H1 (cell line): Measurements from ENCODE around the gene THAP2. TPM values are rescaled to one million over a fixed set of nuclear protein-coding genes. Genes with fewer than 3 reads are reported as not detected.

Source experiments
- CTCF ChIA-PET: fragments of 300-600 bp; sonication (Branson Sonifier 250); formaldehyde crosslinking; loops from one replicate; lab custom pipeline; 2021; ENCODE audit not compliant: partially characterized antibody; lab: Charles Lee
- POLR2A ChIA-PET: fragments of 300-600 bp; sonication (Branson Sonifier 250); formaldehyde crosslinking; loops from one replicate; lab custom pipeline; 2021; ENCODE audit warnings: inconsistent platforms; ENCODE audit not compliant: partially characterized antibody; lab: Charles Lee
- DNase-seq, 2 experiments: peaks; one replicate each; pipeline versions ENCODE4 v3.0.0 to v3.0.0-alpha.2; 2010 to 2022; ENCODE audit warnings: low spot score in 2 of 2, low read depth in 1 of 2, mixed read lengths in 1 of 2
- FAIRE-seq: peaks from 2 replicates; lab custom pipeline; 2011; peaks lifted over from hg19 to GRCh38; lab: Jason Lieb, UNC
- H2AFZ ChIP-seq: 2 replicates; pipeline ENCODE4 v1.8.1; 2012; ENCODE audit warnings: low read length, inconsistent platforms
- H2AK5ac ChIP-seq: 2 replicates; pipeline ENCODE4 v1.6.1; 2013; ENCODE audit warnings: low read depth, low read length
- H2BK120ac ChIP-seq: replicated peaks from 2 replicates; pipeline ENCODE3; 2013; ENCODE audit warnings: low read depth, low read length, inconsistent platforms
- H2BK12ac ChIP-seq: 2 replicates; pipeline ENCODE4 v1.6.1; 2013; ENCODE audit warnings: low read depth, low read length
- H2BK15ac ChIP-seq: 2 replicates; pipeline ENCODE4 v1.6.1; 2013; ENCODE audit warnings: low read length
- H2BK20ac ChIP-seq: 2 replicates; pipeline ENCODE4 v1.6.1; 2013; ENCODE audit warnings: low read length
- H2BK5ac ChIP-seq: 2 replicates; pipeline ENCODE4 v1.6.1; 2013; ENCODE audit warnings: low read depth, low read length
- H3K14ac ChIP-seq: 2 replicates; pipeline ENCODE4 v1.6.1; 2013; ENCODE audit warnings: inconsistent platforms; ENCODE audit not compliant: insufficient read length
- H3K18ac ChIP-seq: 2 replicates; pipeline ENCODE4 v1.6.1; 2013; ENCODE audit warnings: low read length; ENCODE audit errors: extremely low read depth
- H3K23ac ChIP-seq: 2 replicates; pipeline ENCODE4 v1.6.1; 2013; ENCODE audit warnings: inconsistent platforms; ENCODE audit not compliant: insufficient read length
- H3K23me2 ChIP-seq: 2 replicates; pipeline ENCODE4 v1.6.1; 2013; ENCODE audit warnings: low read depth, low read length
- H3K27ac ChIP-seq: 2 replicates; pipeline ENCODE4 v1.6.1; 2011; ENCODE audit warnings: low read depth, low read length, inconsistent platforms
- H3K27me3 ChIP-seq, 4 experiments: replicated peaks in 1 of 4; 1 replicate in 1 of 4; 2 replicates in 3 of 4; pipeline versions ENCODE4 v1.6.1 to v1.8.1; 2011 to 2013; ENCODE audit warnings: low read length in 3 of 4, mild to moderate bottlenecking in 3 of 4, inconsistent platforms in 2 of 4, mixed read lengths in 2 of 4, moderate library complexity in 1 of 4; ENCODE audit not compliant: control insufficient read depth in 3 of 4, insufficient read depth in 3 of 4; ENCODE audit errors: extremely low read depth in 1 of 4
- H3K36me3 ChIP-seq, 4 experiments: 2 replicates each; pipeline versions ENCODE4 v1.6.1 to v1.8.1; 2011 to 2013; ENCODE audit warnings: mild to moderate bottlenecking in 4 of 4, low read length in 3 of 4, moderate library complexity in 2 of 4, control low read depth in 1 of 4, inconsistent platforms in 1 of 4; ENCODE audit not compliant: insufficient read depth in 4 of 4, control insufficient read depth in 2 of 4
- H3K4ac ChIP-seq: replicated peaks from 2 replicates; pipeline ENCODE3; 2013; ENCODE audit warnings: low read length, low read depth, mixed read lengths, inconsistent platforms; ENCODE audit not compliant: insufficient read length
- H3K4me1 ChIP-seq, 4 experiments: replicated peaks in 1 of 4; 1 replicate in 1 of 4; 2 replicates in 3 of 4; pipeline versions ENCODE4 v1.6.1 to v1.8.1; 2011 to 2013; ENCODE audit warnings: low read length in 3 of 4, inconsistent platforms in 2 of 4, mixed read lengths in 1 of 4; ENCODE audit not compliant: insufficient read depth in 4 of 4, control insufficient read depth in 3 of 4
- H3K4me2 ChIP-seq, 2 experiments: 2 replicates each; pipeline versions ENCODE4 v1.6.1 to v1.8.1; 2011 to 2013; ENCODE audit warnings: low read depth in 2 of 2, low read length in 2 of 2, control low read depth in 1 of 2, inconsistent platforms in 1 of 2, mild to moderate bottlenecking in 1 of 2; ENCODE audit not compliant: insufficient read depth in 1 of 2
- H3K4me3 ChIP-seq, 4 experiments: fragments of 200-600, 300-600 bp in 1 of 4; sonication (generic), shearing (Covaris generic), sonication (Bioruptor Twin) in 1 of 4; 2 replicates each; pipeline versions ENCODE4 v1.5.1 to v1.8.1; 2011 to 2016; ENCODE audit warnings: low read length in 4 of 4, low read depth in 3 of 4, control low read depth in 2 of 4, inconsistent platforms in 2 of 4, mild to moderate bottlenecking in 2 of 4, mixed read lengths in 1 of 4, moderate library complexity in 1 of 4; ENCODE audit not compliant: insufficient read depth in 2 of 4; ENCODE audit errors: extremely low read depth in 1 of 4
- H3K56ac ChIP-seq: replicated peaks from 2 replicates; pipeline ENCODE3; 2013; ENCODE audit warnings: low read depth, mild to moderate bottlenecking, mixed read lengths, low read length, inconsistent platforms; ENCODE audit not compliant: insufficient read length
- H3K79me1 ChIP-seq: 2 replicates; pipeline ENCODE4 v1.6.1; 2013; ENCODE audit warnings: low read depth, low read length, control low read depth
- H3K79me2 ChIP-seq, 2 experiments: 2 replicates each; pipeline versions ENCODE4 v1.6.1 to v1.8.1; 2012 to 2013; ENCODE audit warnings: low read length in 2 of 2, mild to moderate bottlenecking in 2 of 2, inconsistent platforms in 1 of 2; ENCODE audit not compliant: insufficient read depth in 2 of 2, control insufficient read depth in 1 of 2
- H3K9ac ChIP-seq, 4 experiments: replicated peaks in 1 of 4; 1 replicate in 1 of 4; 2 replicates in 3 of 4; pipeline versions ENCODE4 v1.6.1 to v1.8.1; 2011 to 2013; ENCODE audit warnings: low read depth in 3 of 4, low read length in 3 of 4, control low read depth in 2 of 4, mild to moderate bottlenecking in 2 of 4, moderate library complexity in 2 of 4, inconsistent platforms in 1 of 4; ENCODE audit errors: extremely low read depth in 1 of 4
- H3K9me3 ChIP-seq, 2 experiments: 2 replicates each; pipeline versions ENCODE4 v1.6.1 to v1.8.1; 2012 to 2013; ENCODE audit warnings: mild to moderate bottlenecking in 2 of 2, moderate library complexity in 2 of 2, control low read depth in 1 of 2, inconsistent platforms in 1 of 2, low read depth in 1 of 2, low read length in 1 of 2, mixed read lengths in 1 of 2; ENCODE audit not compliant: insufficient read depth in 2 of 2
- H4K20me1 ChIP-seq, 2 experiments: replicated peaks in 1 of 2; 2 replicates each; pipeline versions ENCODE3 to v1.8.1; 2011 to 2013; ENCODE audit warnings: inconsistent platforms in 2 of 2, low read length in 2 of 2, mild to moderate bottlenecking in 1 of 2; ENCODE audit not compliant: insufficient read depth in 2 of 2, control insufficient read depth in 1 of 2
- H4K5ac ChIP-seq: 2 replicates; pipeline ENCODE4 v1.6.1; 2013; ENCODE audit warnings: low read length, low read depth, mixed read lengths, inconsistent platforms; ENCODE audit not compliant: insufficient read length
- H4K8ac ChIP-seq: 2 replicates; pipeline ENCODE4 v1.8.0; 2013; ENCODE audit warnings: mild to moderate bottlenecking, moderate library complexity, low read length, inconsistent platforms; ENCODE audit not compliant: insufficient read depth; ENCODE audit errors: extremely low read depth
- H4K91ac ChIP-seq: replicated peaks from 2 replicates; pipeline ENCODE3; 2013; ENCODE audit warnings: low read length, mixed read lengths, inconsistent platforms; ENCODE audit not compliant: insufficient read length
- CTBP2 ChIP-seq: IDR thresholded peaks from 2 replicates; pipeline ENCODE4 v1.7.0; 2011; ENCODE audit warnings: borderline replicate concordance, mild to moderate bottlenecking, moderate library complexity, mixed read lengths, low read length; ENCODE audit not compliant: insufficient read depth, insufficient read length
- RXRA ChIP-seq: IDR thresholded peaks from 2 replicates; pipeline ENCODE4 v1.6.1; 2011; ENCODE audit warnings: low read depth, mild to moderate bottlenecking, low read length, moderate library complexity; ENCODE audit not compliant: insufficient read depth
- YY1 ChIP-seq: IDR thresholded peaks from 2 replicates; pipeline ENCODE4 v1.6.1; 2011; ENCODE audit warnings: low read depth, mild to moderate bottlenecking, low read length
- WGBS, 2 experiments: shearing (Covaris generic) in 1 of 2; methylation state at CpG; one replicate each; pipeline versions ENCODE4 v1.1.6 to v1.1.7; 2013 to 2015; ENCODE audit warnings: low lambda C conversion rate in 2 of 2, mixed read lengths in 2 of 2, inconsistent platforms in 1 of 2, low coverage in 1 of 2, missing lambda C conversion rate in 1 of 2; ENCODE audit not compliant: insufficient replicate concordance in 2 of 2, insufficient coverage in 1 of 2, insufficient read length in 1 of 2; ENCODE audit errors: extremely low coverage in 1 of 2, missing lambda C conversion rate in 1 of 2; 5-methylcytosine and 5-hydroxymethylcytosine counted together
- polyA plus RNA-seq, 7 experiments: library from polyadenylated mRNA; depleted of rRNA in 3 of 7; stranded (reverse) in 5 of 7; unstranded in 2 of 7; fragments of >200 nt in 5 of 7; fragments of 200-250 nt in 2 of 7; gene quantifications; 1 replicate in 5 of 7; 2 replicates in 1 of 7; 4 replicates in 1 of 7; pipeline versions ENCODE4 v1.2.1 to v1.2.3, GENCODE V29; 2011 to 2013; ENCODE audit warnings: missing spikeins in 2 of 7, mixed read lengths in 2 of 7
- total RNA-seq: library from RNA; stranded (reverse); fragmentation: NEBNext Ultra II Directional; extraction: Animal tissue kit (Norgen Biotek cat#: 25700); gene quantifications from 2 replicates; pipeline ENCODE4 v1.2.1, GENCODE V29; 2021

THAP2 gene
- total and polyA plus RNA-seq, 2 of the 8 experiments (the other 6 are each of a cell fraction or from before 2014, with no cell fraction given): 1.8 to 5.3 TPM

DNA sequence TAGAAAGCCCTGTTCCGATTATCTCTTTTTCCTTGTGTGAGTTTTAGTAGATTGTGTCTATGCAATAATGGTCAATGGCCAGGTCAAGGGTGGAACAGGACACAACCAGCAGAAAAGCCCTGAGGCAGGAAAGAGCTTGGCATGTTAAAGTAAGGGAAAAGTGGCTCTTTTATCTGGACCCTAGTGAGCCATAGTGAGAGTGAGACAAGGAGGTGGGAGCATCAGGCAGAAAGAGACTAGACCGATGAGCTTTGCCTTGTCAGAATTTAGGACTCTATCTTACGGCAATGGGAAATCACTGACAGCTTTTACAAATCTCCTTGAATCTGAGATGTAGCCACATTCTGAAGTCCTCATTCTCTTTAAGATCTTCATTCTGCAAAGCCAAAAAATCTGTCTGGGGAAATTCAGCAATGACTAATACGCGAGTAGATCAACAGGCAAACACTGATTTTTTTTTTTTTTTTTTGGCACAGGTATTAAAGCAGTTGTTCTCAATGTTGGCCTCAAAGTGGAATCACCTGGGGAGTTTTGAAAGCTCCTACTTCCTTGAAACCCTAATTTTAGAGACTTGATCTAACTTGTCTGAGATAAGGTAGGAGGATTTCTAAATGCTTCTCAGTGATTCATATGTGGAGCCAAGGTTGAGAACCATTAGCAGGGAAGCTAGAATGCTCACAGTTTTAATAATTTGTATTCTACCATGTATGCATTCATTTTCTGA lies 55.7 kb downstream of the THAP2 start:
- H3K56ac ChIP-seq: no peak overlapping the region
- H2AK5ac ChIP-seq: no peak overlapping the region
- no peaks in the 10 kb centered on the region for H3K36me3 ChIP-seq
- no peak for FAIRE-seq
- no peak overlapping the region for H2AFZ ChIP-seq
- H3K27ac ChIP-seq: no peak overlapping the region
- no peak overlapping the region for H2BK12ac ChIP-seq
- H3K23ac ChIP-seq: no peak overlapping the region
- no peak overlapping the region for H2BK20ac ChIP-seq
- H3K18ac ChIP-seq: no peak overlapping the region
- no peak overlapping the region for H3K9ac ChIP-seq
- no peaks in the 10 kb centered on the region for H3K27me3 ChIP-seq
- H3K4me1 ChIP-seq: no peaks in the 10 kb centered on the region
- TF ChIP-seq RXRA (no peak), YY1 (no peak), CTBP2 (no peak)
- TF ChIP-seq, all 59 proteins: peak for 0
- no peaks in the 10 kb centered on the region for H4K20me1 ChIP-seq
- H4K91ac ChIP-seq: no peak overlapping the region
- H3K4me2 ChIP-seq: no peak overlapping the region
- no peaks in the 10 kb centered on the region for H3K9me3 ChIP-seq
- H3K79me2 ChIP-seq: no peaks in the 10 kb centered on the region
- ChIA-PET CTCF (interaction anchor here (0.6 to 3.0 kb wide), 6 partner anchors 12 to 1125 kb away, joined by 3 to 12 read pairs (median 4); no protein-coding TSS in a partner anchor), POLR2A (interaction anchor here (1.2 kb wide), 1 partner anchor 30 kb away, joined by 3 read pairs; no protein-coding TSS in a partner anchor)
- no peaks in the 10 kb centered on the region for H3K79me1 ChIP-seq
- H2BK120ac ChIP-seq: no peak overlapping the region
- no peak overlapping the region for H3K4ac ChIP-seq
- H2BK15ac ChIP-seq: no peak overlapping the region
- no peak overlapping the region for H2BK5ac ChIP-seq
- H3K23me2 ChIP-seq: no peaks in the 10 kb centered on the region
- H3K4me3 ChIP-seq: no peak overlapping the region
- no peak for DNase-seq
- no peak overlapping the region for H4K5ac ChIP-seq
- WGBS, 2 experiments: 96% methylated on average over 5 of the region's 5 CpGs; no CpG with 5 or more reads in 1 of the 2 experiments
- H3K14ac ChIP-seq: no peak overlapping the region
- no peak overlapping the region for H4K8ac ChIP-seq
